ENCODE measurements around the gene MYH11. TPM values are rescaled to one million over a fixed set of nuclear protein-coding genes. Genes with fewer than 3 reads are reported as not detected.
A peak's percentile ranks its signal among the peaks of the same experiment; 100 is the strongest.

Gene MYH11
- total RNA-seq = 1,000 to 10,000 TPM in 1 of 3 donors, 100 to 1,000 TPM in 1, 10 to 100 TPM in 1; 98.2 to 5,005 (median 282) TPM
- long read RNA-seq, donor 1, full-length matches to known transcripts = 1,607 of 4,623 reads
- long read RNA-seq, donor 1, partial matches to known transcripts = 2,734 of 4,623 reads
- long read RNA-seq, donor 1, other reads (novel, unspliced or antisense) = 282 of 4,623 reads
- long read RNA-seq, donor 2, full-length matches to known transcripts = 12 of 150 reads
- long read RNA-seq, donor 2, partial matches to known transcripts = 119 of 150 reads
- long read RNA-seq, donor 2, other reads (novel, unspliced or antisense) = 19 of 150 reads

DNA sequence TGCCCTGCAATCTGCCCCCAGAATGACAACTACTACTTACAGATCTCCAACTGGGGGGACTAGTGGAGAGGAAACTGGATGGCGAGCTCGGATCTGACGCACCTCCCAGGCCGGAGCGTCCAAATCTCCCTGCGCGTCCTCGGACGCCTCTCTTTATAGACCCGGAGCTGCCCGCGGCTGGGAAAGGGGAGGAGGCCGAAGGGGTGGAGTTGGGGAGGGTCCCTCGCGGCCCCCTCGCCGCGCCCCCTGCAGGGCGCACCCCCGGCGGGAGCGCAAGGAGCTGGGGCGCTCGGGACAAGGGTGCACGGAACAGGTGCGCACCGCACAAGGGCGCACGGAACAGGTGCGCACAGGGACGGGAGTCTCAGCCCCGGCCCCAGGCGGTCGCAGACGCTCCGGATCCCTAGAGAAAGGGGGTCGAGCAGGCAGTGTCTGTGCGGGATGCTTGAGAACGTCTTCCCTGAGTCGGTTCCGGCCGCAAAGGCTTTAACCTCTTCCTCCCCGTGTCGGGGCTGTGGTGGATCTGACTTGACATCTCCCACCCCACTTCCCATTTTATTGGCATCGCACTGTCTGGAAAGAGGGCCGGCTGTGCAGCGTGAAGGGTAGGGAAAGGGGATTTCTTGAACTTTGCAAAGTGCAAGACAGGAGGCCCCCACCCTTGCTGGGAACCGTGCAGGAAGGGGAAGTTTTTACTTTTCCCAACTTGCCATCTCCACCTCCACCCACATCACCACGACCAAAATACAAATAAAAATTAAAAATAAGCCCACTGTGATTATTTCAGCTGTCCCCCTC lies at the start of gene MYH11:
Gene MYH11 (minus strand): TSS at position 128 of the 798 bp plus-strand sequence. CDS start 18,776 bp downstream, outside the sequence.
- H3K4me1 ChIP-seq (ENCODE audit: low read depth) = peaks cover 3% of the 10 kb centered on the region
- no peaks in the 10 kb centered on the region for H3K36me3 ChIP-seq (ENCODE audit: low read depth)
- DNase-seq (peak in 2 of 3 donors; percentile 12 to 48), ATAC-seq (peak; percentile 40)
- intact Hi-C loops (cut with DNase I, micrococcal nuclease) = no loop called here
- TF ChIP-seq, protein P1, sequence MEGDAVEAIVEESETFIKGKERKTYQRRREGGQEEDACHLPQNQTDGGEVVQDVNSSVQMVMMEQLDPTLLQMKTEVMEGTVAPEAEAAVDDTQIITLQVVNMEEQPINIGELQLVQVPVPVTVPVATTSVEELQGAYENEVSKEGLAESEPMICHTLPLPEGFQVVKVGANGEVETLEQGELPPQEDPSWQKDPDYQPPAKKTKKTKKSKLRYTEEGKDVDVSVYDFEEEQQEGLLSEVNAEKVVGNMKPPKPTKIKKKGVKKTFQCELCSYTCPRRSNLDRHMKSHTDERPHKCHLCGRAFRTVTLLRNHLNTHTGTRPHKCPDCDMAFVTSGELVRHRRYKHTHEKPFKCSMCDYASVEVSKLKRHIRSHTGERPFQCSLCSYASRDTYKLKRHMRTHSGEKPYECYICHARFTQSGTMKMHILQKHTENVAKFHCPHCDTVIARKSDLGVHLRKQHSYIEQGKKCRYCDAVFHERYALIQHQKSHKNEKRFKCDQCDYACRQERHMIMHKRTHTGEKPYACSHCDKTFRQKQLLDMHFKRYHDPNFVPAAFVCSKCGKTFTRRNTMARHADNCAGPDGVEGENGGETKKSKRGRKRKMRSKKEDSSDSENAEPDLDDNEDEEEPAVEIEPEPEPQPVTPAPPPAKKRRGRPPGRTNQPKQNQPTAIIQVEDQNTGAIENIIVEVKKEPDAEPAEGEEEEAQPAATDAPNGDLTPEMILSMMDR (IDR thresholded peaks at IDR 0.05) = no peak
- no peaks in the 10 kb centered on the region for H3K9me3 ChIP-seq
- no peak within 1 kb of the TSS for H3K4me3 ChIP-seq

DNA sequence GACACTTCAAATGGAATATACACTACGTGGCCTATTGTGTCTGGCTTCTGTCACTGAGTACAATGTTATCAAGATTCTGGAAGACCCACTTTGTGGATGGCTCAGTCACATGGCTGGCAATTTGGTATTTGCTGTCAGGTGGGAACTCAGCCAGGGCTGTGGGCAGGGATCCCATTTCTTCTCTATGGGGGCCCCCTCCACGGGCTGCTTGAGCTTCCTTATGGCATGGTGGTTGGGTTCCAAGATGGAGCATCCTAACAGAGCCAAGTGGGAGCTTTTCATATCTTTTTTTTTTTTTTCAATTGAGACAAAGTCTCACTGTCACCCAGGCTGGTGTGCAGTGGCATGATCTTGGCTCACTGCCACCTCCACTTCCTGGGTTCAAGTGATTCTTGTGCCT lies 49.6 kb upstream of the MYH11 start:
- ATAC-seq (no peak), DNase-seq (no peak)
- TF ChIP-seq, protein P1 (IDR thresholded peaks at IDR 0.05) = no peak
- Histone ChIP-seq H3K36me3 (ENCODE audit: low read depth) (no peaks in the 10 kb centered on the region), H3K4me1 (ENCODE audit: low read depth) (no peaks in the 10 kb centered on the region), H3K9me3 (peaks cover 5% of the 10 kb centered on the region), H3K4me3 (no peak overlapping the region)
- intact Hi-C loops (cut with DNase I, micrococcal nuclease) = no loop called here

DNA sequence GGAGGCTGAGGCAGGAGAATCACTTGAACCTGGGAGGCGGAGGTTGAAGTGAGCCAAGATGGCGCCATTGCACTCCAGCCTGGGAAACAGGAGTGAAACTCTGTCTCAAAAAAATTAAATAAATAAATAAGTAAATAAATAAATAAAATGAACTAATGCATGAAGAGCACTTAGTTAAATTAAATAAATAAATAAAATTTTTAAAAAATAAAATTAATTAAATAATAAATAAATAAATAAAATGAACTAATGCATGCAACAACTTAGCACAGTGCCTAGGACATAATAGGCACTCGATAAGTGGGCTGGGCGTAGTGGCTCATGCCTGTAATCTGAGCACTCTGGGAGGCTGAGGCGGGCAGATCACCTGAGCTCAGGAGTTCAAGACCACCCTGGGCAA lies 47.1 kb upstream of the MYH11 start:
- no peaks in the 10 kb centered on the region for H3K4me1 ChIP-seq (ENCODE audit: low read depth)

DNA sequence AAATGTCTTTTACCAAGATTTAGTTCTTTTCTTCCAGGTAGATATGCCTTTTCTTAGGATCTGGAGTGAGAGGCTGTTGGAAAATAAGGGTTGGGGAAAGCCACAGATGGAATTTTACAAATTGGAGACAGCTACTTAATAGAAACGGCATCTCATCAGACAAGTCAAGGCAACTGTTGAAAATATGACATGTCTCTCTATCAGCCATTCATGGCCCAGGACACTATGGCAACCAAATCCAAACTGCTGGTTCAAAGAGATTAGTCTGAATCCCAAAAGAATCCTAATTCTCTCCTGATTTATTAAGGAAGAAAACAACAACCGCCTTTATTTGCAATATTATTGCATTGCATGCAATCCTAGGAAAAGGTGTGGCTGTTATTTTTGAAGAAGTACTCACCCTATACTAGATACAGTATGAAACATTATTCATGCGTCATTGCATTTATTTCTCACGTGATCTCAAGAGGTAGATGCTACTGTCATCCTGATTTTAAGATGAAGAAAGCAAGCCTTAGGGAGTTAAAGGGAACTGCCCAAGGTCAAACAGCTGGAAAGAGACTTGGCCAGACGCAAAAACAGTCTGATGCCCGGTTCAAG lies 44.2 kb upstream of the MYH11 start:
- intact Hi-C loops (cut with DNase I, micrococcal nuclease) = no loop called here
- no peaks in the 10 kb centered on the region for H3K36me3 ChIP-seq (ENCODE audit: low read depth)
- H3K4me1 ChIP-seq (ENCODE audit: low read depth) = no peaks in the 10 kb centered on the region
- no peak overlapping the region for H3K4me3 ChIP-seq
- DNase-seq (no peak), ATAC-seq (no peak)
- no peaks in the 10 kb centered on the region for H3K9me3 ChIP-seq
- TF ChIP-seq, protein P1 (IDR thresholded peaks at IDR 0.05) = no peak

More for the DNA sequence above, 47.1 kb upstream of the MYH11 start:
- intact Hi-C loops (cut with DNase I, micrococcal nuclease) = no loop called here
- TF ChIP-seq, protein P1 (IDR thresholded peaks at IDR 0.05) = no peak
- H3K4me3 ChIP-seq = no peak overlapping the region
- peaks cover 5% of the 10 kb centered on the region for H3K9me3 ChIP-seq
- ATAC-seq = no peak
- H3K36me3 ChIP-seq (ENCODE audit: low read depth) = no peaks in the 10 kb centered on the region
- no peak for DNase-seq

DNA sequence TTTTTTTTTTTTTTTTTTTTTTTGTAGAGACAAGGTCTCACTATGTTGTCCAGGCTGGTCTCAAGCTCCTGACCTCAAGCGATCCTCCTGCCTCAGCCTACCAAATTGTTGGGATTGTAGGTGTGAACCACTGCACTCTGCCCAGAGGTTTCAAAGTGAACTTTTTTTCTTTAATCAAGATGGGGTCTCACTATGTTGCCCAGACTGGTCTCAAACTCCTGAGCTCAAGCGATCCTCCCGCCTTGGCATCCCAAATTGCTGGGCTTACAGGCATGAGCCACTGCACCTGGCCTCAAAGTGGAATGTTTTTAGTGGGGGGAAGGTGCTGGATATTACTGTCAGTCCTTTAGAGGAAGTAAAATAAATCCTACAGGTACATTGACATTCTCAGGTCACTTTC lies 43.5 kb upstream of the MYH11 start:
- TF ChIP-seq, protein P1 (IDR thresholded peaks at IDR 0.05) = no peak
- no peaks in the 10 kb centered on the region for H3K9me3 ChIP-seq
- DNase-seq = no peak
- no peak for ATAC-seq
- no peak overlapping the region for H3K4me3 ChIP-seq
- no peaks in the 10 kb centered on the region for H3K4me1 ChIP-seq (ENCODE audit: low read depth)
- no peaks in the 10 kb centered on the region for H3K36me3 ChIP-seq (ENCODE audit: low read depth)
- intact Hi-C loops (cut with DNase I, micrococcal nuclease) = no loop called here
